NCI-H2029 treated with DMSO at 0.1 percent for 48 hours (cell line): Measurements from ENCODE around the gene SFR1.
A peak's percentile ranks its signal among the peaks of the same experiment; 100 is the strongest.

ENCODE experiments used
- DNase-seq: peaks from one replicate; lab custom pipeline; 2025; lab: John Stamatoyannopoulos, UW

SFR1 gene, protein sequence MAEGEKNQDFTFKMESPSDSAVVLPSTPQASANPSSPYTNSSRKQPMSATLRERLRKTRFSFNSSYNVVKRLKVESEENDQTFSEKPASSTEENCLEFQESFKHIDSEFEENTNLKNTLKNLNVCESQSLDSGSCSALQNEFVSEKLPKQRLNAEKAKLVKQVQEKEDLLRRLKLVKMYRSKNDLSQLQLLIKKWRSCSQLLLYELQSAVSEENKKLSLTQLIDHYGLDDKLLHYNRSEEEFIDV

DNA sequence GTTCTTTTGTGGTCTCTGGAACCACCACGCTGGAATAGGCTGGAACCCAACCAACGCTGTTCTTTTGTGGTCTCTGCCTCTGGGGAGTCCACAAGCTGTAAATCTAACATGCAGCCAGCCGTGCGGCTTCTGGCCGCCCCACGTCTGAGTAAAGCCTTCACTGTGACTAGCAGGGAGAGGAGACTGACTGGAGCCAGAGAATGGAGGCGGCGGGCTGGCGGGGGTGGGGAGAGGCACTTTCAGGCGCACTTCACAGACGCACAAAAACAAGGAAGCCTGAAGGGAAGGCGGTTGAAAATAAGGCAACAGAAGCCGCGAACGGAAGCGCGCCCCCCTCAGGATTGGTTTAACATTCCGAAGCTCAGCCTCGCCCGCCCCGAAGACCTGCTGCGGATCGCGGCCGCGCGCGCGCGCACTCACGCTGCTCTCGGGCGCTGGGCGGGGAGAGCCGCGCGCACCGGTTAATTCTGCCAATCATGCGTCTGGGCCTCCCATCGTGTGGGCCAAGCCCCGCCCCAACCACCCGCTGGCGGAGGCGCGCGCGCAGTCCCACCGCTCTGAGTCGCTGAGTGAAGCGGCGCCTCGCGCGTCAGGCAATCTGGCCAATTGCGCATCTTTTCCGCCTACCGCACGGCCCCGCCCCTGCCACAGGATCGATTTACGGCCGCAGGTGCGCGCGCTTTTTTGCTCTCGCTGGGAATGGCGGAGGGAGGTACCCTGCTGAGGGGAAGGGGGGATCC is at the start of gene SFR1:
Gene SFR1, plus strand, starts transcription at position 687 of the 740 bp plus-strand sequence. Its CDS starts 13 bp downstream, at position 700.
- DNase-seq = peak; percentile 74

DNA sequence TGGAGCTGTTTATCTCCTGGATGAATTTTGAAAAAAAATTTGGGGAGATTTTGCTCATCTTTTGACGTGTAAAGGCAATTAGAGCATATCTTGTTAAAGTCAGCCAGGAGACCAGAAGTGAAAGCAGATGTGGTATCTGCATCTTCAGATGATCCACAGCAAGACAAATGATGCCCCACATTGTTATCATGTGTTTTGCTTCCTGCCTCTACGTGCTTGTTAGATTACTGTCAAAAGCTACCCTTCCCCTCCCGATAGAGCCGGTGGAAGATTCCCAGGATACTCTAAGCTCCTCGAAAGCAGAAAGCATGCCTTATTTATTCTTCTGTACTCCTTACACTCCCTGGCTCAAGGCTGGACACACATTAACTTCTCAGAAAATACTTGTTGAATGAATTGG is 49.2 kb upstream of the SFR1 start:
- no peak for DNase-seq

DNA sequence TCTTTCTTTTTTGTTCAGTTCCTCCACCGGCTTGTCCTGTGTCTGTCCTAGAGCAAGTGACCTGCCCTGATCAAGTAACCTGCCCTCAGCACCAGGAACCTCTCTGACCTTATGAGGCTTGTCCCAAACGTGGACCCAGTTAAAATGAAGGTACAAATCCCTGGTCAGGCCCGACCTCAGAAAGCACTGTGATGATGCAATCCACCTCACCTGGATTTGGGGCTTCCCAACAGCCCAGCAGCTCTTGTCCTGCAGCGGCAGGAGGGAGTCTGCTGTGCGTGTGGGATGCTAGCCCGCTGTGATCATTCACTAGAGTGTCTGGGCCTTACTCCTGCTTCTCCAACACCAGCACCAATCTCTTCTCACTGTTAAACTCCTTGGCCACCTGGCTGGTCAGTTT is 47.5 kb upstream of the SFR1 start:
- DNase-seq = no peak

DNA sequence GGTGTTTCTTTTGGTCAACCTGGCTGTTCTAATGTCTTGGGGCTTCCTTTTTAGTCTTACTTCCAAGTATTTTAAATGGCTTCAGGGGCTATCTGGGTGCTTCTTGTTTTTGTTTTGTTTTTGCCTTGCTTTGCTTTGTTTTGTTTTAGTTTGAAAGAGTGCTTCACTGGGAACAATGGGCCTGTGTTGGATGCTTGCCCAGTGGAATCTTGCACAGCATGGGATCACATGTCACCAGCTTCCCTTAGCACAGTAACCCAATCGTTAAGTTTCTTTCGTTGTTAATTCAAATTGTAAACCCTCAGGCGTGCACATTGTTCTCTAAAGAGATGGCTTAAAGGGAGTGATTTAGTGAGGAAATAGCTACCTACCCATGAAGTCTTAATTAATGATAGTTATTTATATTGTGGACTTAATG is 45.2 kb upstream of the SFR1 start:
- DNase-seq = peak; percentile 1

DNA sequence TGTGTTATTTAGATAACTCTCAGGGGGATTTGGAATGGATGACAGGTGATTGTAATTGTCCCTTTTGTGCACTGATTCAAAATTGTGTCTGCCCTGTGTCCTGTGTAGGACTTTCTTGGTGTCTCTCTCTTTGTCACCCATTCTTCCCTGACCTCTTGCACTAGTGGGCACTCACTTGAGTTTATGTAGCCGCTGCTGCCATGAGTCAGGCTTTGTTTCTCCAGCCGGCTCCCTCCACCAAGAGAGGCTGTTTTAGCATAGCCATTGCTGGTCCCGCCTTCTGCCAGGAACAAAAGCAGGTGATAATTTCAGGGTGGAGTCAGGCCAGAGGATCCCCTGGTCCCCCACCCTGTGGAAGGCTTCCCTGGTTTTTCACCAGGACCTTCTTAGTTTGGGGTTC is 44.7 kb upstream of the SFR1 start:
- DNase-seq = no peak

DNA sequence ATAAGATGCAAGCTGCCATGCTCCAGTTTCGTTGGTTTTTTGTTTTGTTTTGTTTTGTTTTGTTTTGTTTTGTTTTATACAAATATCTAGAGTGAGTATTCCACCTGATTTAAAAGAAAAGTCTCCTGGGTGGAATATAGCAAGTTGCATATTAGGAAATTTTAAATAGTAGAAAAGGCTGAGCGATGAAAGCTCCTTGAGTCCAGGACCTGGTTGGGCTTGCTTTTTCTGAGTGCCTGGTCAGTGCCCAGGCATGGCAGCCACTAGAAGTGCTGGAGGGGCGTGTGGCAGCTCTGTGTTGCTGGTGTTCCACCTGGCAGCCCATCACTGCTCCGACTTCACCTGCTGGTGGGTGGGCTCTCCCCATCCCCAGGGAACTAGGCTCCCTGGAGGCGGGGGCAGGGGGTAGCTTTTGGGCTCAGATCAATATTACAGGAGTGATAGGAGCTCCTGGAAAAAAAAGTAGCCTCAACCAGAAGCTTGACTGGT is 44.3 kb upstream of the SFR1 start:
- no peak for DNase-seq

DNA sequence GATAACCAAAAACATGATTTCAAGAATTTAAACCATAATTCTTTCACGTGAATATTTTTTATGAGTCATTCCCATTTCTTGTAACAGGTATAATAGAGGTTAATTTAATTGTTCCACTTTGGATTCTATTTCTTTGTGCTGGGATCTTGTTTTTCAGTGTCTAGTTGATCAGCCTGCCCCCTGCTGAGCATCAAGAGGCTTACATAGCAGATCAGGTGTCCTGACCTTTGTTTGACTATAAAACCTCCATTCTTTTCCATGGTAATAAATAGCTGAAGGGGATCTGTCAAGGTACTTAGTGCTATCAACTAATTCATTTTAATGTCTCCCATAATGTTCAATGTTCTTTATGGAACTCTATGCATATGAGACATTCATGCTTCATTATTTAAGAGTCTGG is 41.2 kb upstream of the SFR1 start:
- peak; percentile 0 for DNase-seq

DNA sequence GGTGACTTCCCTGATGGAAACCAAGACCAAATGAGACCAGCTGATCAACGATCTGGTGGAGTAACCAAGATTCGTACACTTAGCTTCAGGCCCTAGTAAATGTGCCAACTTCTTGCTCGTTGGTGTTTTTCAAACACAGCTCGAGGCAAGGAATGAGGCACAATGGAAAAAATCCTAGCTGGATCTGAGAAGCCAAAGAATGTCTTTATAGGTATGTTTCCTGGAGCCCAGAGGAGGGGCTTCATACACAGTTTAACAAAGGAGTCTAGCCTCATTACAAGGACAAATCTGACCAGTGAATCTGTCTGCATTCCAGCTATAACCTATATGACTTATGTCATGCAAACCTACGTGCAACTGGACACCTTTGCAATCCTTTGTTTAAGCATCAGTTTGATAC is 40.0 kb upstream of the SFR1 start:
- no peak for DNase-seq

DNA sequence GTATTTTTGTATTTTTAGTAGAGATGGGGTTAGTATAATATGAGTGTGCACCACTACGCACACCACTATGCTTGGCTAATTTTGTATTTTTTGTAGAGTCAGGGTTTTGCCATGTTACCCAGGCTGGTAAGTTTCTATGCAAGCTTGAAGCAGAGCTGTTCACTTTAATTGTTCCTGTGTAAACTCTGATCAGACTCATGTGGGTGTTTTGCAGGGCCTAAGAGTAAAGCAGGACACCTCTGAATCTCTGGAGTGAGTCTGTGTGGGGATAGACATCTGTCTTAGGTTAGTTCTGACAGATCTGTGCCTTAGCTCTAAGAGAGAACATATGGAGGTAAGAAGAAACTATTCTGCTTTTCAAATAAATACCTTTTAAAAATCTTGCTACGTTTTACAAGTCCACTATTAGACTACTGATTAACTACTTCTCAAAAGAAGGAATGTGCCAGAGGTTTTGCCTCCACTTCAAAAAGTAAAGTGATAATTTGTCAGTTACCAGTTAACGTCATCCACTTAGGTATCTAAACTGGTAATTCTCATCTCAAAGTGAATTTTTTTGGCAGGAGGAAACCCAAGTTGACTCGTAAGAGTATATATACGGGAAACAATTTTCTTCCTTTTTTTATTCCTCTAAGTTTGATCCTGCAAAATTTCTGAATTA is 37.4 kb upstream of the SFR1 start:
- no peak for DNase-seq

DNA sequence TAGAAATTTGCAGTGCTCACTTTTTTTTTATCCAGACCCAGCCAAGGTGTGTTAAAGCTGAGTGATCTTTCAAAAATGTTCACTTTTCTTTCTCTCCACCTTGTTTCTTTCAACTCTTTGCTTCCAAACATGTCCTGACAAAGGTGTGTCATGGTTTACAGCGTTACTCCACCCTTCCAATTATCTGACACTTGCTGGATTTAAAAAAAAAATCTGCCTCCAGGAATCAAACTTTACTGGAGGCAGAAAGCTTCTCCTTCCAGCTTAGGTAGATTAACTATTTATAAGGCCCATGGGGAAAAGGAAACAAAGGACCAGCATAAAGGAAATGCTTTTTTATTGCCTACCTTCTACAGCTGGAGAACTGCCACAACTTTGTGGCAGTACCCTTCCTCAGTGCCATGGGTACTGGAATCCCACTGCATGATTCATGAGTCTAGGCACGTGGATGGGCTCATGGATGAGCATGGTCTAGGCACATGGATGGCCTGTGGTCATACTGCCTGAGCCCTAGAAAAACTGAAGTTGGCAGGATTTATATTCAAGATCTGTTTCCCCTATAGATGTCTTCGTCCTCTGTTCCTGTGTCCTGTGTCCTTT is 36.1 kb upstream of the SFR1 start, which contains the start of gene COL17A1:
Gene COL17A1, minus strand, starts transcription at position 80 of the 600 bp plus-strand sequence. CDS start 5,207 bp downstream, outside the sequence.
- no peak for DNase-seq

DNA sequence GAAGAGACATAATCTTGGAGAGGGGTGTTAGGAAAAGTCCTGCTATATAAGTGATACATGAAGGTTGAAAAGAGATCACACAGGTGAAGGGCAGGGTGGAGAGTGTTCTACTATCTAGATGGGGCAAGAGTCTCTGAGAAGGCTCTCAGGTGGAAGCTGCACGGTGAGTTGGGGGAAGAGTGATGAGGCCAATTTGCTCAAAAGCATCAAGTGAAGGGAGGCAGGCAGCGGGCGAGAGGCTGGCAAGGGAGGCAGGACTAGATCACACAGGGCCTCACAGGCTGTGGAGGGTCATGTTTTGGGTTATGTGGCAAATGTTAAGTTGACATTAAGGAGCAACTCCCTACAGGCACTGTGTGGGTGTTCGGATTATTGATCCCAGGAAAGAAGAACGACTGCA is 33.7 kb upstream of the SFR1 start:
- no peak for DNase-seq

DNA sequence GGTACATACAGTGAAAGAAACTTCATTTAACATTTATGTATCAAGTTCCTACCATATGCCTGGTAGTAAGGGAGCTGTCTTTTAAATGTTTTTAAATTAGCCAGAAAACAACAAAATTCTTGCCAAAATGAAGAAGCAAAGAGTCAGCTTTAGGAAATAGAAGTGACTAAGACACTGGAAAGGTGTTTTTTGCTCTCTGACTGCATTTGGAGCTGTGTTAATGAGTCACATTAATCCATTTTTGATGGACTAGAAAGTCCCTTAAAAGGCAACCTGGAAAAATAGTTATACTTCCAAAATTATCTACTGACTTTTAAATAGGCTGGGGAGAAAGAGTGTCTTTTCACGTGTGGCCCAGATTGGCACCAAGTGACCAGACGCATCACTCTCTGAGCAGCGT is 32.4 kb upstream of the SFR1 start:
- no peak for DNase-seq

DNA sequence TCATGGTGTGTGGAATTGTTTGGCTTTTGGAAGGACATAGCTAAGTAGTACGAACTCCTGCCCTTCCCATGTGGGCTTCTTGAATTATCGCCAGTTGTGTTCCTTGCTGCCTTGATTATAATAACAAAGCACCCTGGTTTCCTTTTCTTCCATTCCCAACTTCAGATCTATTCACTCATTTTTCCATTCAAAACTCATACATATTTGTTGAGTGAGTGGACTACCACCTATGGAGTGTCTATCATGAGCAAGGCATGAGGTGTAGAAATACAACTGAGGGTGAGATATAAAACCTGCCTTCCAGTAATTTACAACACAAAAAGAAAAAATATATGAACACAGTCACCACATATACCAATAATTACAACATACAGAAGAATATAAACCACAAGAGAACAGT is 31.4 kb upstream of the SFR1 start:
- no peak for DNase-seq

DNA sequence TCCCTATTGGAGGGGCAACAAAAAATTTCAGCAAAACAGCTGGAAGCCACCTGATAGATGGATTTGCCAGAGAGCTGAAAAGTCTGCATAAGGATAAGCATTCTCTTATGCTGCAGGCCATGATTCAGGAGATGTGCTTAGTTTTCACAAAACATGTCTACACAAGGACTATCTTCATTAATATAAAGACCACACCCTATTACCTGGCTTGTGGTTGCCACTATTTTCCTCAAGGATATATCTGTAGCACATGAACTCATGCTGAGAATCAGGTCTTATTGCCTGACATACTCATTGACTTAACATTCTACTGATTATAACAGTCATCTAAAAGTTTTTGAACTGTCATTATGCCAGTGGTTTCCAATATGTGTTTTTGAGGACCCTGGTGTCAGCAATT is 29.2 kb upstream of the SFR1 start:
- no peak for DNase-seq

DNA sequence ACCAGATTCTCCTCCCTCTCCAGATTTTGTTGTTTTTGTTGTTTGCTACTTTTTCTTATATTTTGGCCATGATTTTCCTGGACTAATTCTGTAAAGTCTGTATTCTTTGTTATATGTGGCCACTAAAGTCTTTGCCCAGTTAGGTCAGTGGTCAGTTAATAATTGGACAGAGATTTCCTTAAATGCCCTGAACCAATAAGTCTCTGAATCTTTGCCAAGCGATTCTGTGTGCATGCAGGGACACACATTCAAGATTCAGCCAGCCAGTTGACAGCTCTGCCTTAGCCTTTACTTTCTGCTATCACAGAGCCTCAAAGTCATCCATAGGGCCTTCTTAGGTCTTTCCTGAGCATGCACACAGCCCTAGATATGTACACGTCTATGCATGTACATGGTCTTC is 25.3 kb upstream of the SFR1 start:
- DNase-seq = no peak

DNA sequence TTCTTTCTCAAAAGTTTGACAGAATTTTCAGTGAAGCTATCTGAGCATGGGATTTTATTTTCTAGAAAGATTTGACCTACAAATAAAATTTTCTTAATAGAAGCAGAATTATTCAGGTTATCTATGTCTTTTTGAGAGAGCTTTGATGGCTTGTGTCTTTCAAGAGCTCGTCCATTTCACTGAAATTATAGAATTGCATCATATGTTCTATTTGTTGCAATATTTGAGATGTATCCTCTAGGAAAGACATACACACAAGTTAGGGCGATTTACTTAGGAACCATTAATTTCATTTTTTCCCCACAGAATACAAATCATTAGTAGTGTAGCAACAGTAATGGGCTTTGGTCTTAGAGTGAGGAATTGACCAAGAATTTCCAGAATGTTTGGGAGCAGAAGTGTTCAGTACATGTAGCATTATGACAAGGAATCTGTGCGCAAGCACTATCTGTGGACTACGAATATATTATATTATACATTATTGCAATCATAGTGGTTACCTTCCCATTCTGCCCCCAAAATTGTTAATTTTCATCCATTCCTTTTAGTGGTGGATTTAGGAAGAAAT is 23.5 kb upstream of the SFR1 start:
- no peak for DNase-seq

DNA sequence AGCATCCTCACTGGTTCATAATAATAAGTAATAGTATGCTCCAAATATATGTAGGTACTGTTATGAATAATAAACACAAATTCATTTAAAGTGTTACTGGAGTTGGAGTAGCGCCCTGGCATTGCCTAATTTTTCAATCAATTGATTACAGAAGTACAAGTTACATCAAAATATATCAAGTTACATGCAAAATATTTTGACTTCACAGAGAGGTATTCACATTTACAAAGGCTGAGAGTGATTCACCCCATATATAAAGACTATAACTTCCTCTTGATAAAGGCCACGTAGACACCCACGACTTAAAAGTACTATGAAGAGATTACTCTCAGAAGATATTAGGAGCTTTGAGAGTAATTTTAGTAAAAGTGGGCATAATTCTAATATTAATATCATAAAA is 22.7 kb upstream of the SFR1 start:
- DNase-seq = no peak

DNA sequence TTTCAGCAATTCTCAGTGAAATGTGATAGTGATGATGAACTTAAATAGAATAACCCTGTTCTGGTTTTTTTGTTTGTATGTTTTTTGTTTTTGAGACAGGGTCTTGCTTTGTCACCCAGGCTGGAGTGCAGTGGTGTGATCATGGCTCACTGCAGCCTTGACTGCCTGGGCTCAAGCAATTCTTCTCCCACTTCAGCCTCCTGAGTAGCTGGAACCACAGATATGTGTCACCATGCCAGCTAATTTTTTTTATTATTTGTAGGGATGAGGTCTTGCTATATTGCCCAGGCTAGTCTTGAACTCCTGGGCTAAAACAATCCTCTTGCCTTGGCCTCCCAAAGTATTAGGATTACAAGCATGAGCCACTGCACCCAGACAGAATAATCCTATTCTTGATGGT is 22.0 kb upstream of the SFR1 start:
- DNase-seq = no peak

DNA sequence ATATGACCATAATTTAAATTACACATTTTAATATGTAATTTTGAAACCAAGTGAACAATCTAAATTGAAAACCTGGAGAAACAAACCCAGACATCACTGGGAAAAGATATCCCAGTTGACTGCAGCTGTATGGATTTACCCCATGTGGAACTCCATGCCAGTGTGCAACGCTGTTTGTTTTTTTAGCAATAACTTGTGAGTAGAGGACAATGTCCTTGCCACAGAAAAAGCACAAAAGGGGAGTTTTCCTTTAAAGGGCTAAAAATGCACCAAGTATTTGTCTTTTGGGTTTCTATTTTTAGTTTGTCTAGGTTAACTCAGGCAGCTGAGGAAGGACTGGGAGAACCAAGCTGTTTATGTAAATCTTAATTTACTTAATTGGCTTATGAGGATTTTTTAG is 21.2 kb upstream of the SFR1 start:
- no peak for DNase-seq

DNA sequence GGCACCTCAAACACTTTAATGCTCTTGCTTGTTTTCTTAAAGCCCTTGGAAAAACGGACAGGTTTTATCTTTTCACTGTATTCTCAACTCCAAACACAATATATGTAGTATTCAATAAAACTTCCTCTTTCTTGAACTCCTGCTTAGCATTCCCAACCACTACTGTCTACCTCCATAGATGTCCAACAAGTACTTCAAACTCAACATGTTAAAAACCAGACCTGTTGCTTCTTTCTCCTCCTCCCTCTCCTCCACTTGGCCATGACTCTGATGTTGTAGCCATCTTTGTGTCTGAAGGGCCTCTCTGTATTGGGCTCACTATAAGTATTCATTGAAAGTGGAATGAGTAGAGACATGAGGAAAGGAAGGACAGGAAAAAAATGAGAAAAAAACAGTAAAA is 20.1 kb upstream of the SFR1 start:
- DNase-seq = no peak

DNA sequence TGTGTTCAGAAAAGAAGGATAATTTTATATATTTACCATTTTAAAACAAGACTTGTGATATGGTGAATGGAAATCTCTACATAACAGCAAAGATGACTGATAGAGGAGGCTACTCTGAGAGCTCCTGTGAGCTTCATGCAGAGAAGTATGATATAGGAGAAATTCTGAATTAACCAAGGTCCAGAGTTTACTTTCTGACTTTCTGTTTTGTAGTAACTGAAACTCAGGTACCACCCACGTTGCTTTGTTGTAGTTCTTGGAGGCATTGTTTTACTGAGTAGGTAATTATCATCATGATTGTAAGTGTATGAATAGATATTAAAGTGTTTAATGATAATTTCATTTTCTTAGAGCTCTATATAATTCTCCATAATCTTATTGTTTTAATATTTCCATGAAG is 18.0 kb upstream of the SFR1 start:
- no peak for DNase-seq

DNA sequence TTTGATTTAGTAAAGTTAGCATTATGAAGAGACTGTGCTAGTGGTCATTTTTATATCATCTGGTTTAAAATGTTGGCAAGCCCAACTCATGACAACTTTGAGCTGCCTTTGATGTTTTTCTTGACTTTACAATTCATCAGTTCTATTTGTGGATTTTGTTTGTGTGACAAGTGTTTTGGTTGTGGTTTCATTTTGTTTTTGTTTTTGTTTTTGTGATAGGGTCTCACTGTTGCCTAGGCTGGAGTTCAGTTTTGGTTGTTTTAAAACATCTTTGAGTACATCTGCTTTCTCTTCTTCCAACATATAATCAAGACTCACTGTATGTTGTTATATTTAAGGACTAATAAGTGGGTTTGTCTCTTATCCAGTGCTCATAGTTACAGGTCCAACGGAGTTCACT is 17.6 kb upstream of the SFR1 start:
- DNase-seq = no peak
